ENCODE data around the gene SGMS1. TPM values are rescaled to one million over a fixed set of nuclear protein-coding genes. Genes with fewer than 3 reads are reported as not detected.
A peak's percentile ranks its signal among the peaks of the same experiment; 100 is the strongest.

The SGMS1 gene
- total RNA-seq, 2 experiments from 2014 or later, result 24.8 to 25.2 TPM

DNA sequence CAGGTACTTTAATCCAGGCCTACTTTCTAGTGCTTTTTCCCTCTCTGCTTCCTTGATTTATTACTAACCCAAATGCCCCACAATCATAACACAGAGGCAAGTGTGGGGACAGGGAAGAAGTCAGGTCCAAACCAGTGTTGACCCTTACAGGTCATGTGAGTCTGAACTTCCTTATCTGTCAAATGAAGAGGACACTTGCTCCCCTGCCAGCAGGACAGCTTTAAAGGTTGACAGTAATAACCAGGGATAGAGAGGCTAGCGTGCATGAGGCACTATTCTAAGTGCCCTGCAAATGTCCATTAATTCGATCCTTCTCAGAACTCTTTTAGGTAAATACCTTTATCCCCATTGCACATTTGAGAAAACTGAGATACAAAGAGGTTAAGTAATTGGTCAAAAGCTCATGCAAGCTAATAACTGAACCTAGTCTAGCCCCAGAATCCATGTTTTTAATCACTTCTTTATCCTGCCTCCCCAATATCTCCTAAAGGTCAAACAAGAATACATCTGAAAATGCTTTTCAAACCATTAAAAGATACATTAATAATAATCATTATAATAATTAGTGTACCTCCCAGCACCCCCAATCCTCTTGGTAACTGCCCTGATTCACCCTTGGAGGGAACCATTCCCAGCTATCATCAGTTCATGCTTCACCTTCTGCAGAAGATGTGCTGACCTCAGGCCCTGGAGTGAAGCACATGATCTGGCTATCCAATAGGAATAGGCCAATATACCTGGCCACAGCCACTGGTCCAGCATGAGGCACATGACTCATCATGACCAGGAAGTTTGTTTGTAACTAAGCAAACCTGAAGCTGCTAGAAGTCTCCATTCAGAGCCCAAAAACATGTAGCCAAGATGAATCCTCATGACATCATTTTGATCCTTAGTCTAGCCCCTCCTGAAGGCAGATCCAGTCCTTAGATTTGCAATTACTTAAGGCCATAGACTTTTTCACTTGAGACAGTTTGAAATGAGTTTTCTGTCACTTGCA lies 40.7 kb downstream of the SGMS1 start:
- Mint-ChIP-seq H3K36me3 (ENCODE audit: low read depth) (peaks cover 42% of the 10 kb centered on the region), H3K4me3 (no peak overlapping the region), H3K27ac (no peak overlapping the region), H3K9me3 (no peaks in the 10 kb centered on the region), H3K4me1 (ENCODE audit: low read depth) (peaks cover 66% of the 10 kb centered on the region), H3K27me3 (no peaks in the 10 kb centered on the region)
- TF ChIP-seq CTCF (IDR thresholded peaks at IDR 0.05), result no peak
- Histone ChIP-seq H3K9me3 (ENCODE audit: control insufficient read depth in 1 of 2, insufficient read depth in 1 of 2, low read length in 2 of 2) (no peaks in the 10 kb centered on the region), H3K4me1 (ENCODE audit: insufficient read depth, low read length) (peaks cover 14% of the 10 kb centered on the region), H3K27me3 (ENCODE audit: control insufficient read depth in 1 of 2, insufficient read depth in 2 of 2, low read length in 2 of 2) (no peaks in the 10 kb centered on the region), H3K27ac (ENCODE audit: low read depth in 1 of 2, low read length in 2 of 2) (no peak overlapping the region), H3K4me3 (ENCODE audit: low read length) (no peak overlapping the region), H3K36me3 (ENCODE audit: insufficient read depth, low read length) (peaks cover 7% of the 10 kb centered on the region)
- POLR2A ChIA-PET, result interaction anchor here (1.2 kb wide), 1 partner anchor 39 kb away, joined by 3 read pairs; no protein-coding TSS in a partner anchor
- ATAC-seq (ENCODE audit: poor library complexity), result no peak
- CTCF ChIA-PET, result interaction anchor here (1.3 kb wide), 1 partner anchor 15 kb away, joined by 4 read pairs; no protein-coding TSS in a partner anchor
- intact Hi-C loops (cut with DNase I, micrococcal nuclease), result no loop called here
- DNase-seq, result no peak

DNA sequence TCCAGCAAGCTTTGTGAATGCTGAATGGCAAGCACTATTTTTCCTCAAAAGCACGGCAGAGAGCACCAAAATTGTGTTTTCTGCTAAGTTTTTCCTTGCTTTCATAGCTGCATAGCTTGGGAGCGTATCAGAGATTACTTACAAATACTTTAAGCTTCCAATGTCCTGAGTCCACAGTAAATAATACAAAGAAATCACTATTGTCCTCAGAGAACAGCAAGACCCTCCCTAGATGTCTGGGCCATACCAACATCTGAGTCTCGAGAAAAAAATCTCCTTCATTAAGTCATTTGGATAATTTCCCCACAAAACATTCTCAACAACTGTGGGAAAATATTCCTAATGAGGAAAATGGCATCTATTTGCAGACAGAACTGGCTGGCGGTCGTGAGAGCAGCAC lies 41.7 kb downstream of the SGMS1 start:
- H3K36me3 Mint-ChIP-seq (ENCODE audit: low read depth), result peaks cover 31% of the 10 kb centered on the region
- H3K4me3 Mint-ChIP-seq, result no peak overlapping the region
- no peaks in the 10 kb centered on the region for H3K27me3 Mint-ChIP-seq
- peak overlapping the region; percentile 1 for H3K27ac Mint-ChIP-seq
- CTCF ChIA-PET, result interaction anchor here (1.3 kb wide), 1 partner anchor 16 kb away, joined by 4 read pairs; no protein-coding TSS in a partner anchor
- intact Hi-C loops (cut with DNase I, micrococcal nuclease), result no loop called here
- no peak overlapping the region for H3K4me3 ChIP-seq (ENCODE audit: low read length)
- ATAC-seq (ENCODE audit: poor library complexity), result no peak
- DNase-seq, result no peak
- peaks cover 5% of the 10 kb centered on the region for H3K36me3 ChIP-seq (ENCODE audit: insufficient read depth, low read length)
- H3K4me1 ChIP-seq (ENCODE audit: insufficient read depth, low read length), result peaks cover 16% of the 10 kb centered on the region
- peaks cover 76% of the 10 kb centered on the region for H3K4me1 Mint-ChIP-seq (ENCODE audit: low read depth)
- no peaks in the 10 kb centered on the region for H3K27me3 ChIP-seq (ENCODE audit: control insufficient read depth in 1 of 2, insufficient read depth in 2 of 2, low read length in 2 of 2)
- POLR2A ChIA-PET, result interaction anchor here (1.2 kb wide), 1 partner anchor 40 kb away, joined by 3 read pairs; no protein-coding TSS in a partner anchor
- TF ChIP-seq CTCF (IDR thresholded peaks at IDR 0.05), result no peak
- no peak overlapping the region for H3K27ac ChIP-seq (ENCODE audit: low read depth in 1 of 2, low read length in 2 of 2)
- H3K9me3 Mint-ChIP-seq, result no peaks in the 10 kb centered on the region
- H3K9me3 ChIP-seq (ENCODE audit: control insufficient read depth in 1 of 2, insufficient read depth in 1 of 2, low read length in 2 of 2), result no peaks in the 10 kb centered on the region

DNA sequence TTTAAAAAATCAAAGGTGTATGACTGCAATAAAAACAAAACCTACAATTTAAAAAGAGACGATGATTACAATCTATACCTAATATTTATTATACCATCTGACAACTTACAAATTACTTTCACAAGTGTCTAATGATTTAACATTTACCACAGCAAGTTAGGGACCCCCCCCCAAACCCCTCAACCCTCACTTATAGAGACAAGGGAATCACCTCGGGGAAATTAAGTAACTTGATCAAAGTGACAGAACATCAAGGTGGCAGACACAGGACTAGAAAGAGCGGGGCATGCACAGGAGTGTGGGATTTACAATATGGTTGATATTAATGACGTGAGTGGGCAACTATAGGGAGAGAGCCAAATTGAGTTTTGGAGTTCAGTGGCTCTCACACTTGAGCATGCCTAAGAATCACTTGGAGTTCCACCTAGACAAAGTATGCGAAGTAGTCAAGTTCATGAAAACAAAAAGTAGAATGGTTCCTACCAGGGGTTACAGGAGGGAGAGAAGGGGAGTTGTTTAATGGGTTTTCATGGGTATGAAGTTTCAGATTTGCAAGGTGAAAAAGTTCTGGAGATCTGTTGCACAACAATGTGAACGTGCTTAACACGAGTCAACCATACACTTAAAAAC lies 43.4 kb downstream of the SGMS1 start:
- ChIA-PET POLR2A (no interaction called here), CTCF (no interaction called here)
- intact Hi-C loops (cut with DNase I, micrococcal nuclease), result no loop called here
- no peaks in the 10 kb centered on the region for H3K27me3 ChIP-seq (ENCODE audit: control insufficient read depth in 1 of 2, insufficient read depth in 2 of 2, low read length in 2 of 2)
- peaks cover 15% of the 10 kb centered on the region for H3K36me3 Mint-ChIP-seq (ENCODE audit: low read depth)
- peaks cover 2% of the 10 kb centered on the region for H3K36me3 ChIP-seq (ENCODE audit: insufficient read depth, low read length)
- H3K4me1 Mint-ChIP-seq (ENCODE audit: low read depth), result peaks cover 79% of the 10 kb centered on the region
- H3K4me1 ChIP-seq (ENCODE audit: insufficient read depth, low read length), result peaks cover 16% of the 10 kb centered on the region
- DNase-seq (no peak), ATAC-seq (ENCODE audit: poor library complexity) (no peak)
- TF ChIP-seq CTCF (IDR thresholded peaks at IDR 0.05), result no peak
- H3K27ac ChIP-seq (ENCODE audit: low read depth in 1 of 2, low read length in 2 of 2), result no peak overlapping the region
- peak overlapping the region; percentile 1 for H3K27ac Mint-ChIP-seq
- H3K4me3 ChIP-seq (ENCODE audit: low read length), result no peak overlapping the region
- H3K9me3 Mint-ChIP-seq, result no peaks in the 10 kb centered on the region
- no peak overlapping the region for H3K4me3 Mint-ChIP-seq
- no peaks in the 10 kb centered on the region for H3K27me3 Mint-ChIP-seq
- no peaks in the 10 kb centered on the region for H3K9me3 ChIP-seq (ENCODE audit: control insufficient read depth in 1 of 2, insufficient read depth in 1 of 2, low read length in 2 of 2)

Measured in CD4-positive, alpha-beta T cell (primary cell).